ENCODE measurements around the gene RAD51D. TPM values are rescaled to one million over a fixed set of nuclear protein-coding genes. Genes with fewer than 3 reads are reported as not detected.

The RAD51D gene
- 26.4 to 31.6 TPM (median 28.2 TPM) in 5 replicates for total RNA-seq (2022; extraction: Qiagen RNA extraction)

DNA sequence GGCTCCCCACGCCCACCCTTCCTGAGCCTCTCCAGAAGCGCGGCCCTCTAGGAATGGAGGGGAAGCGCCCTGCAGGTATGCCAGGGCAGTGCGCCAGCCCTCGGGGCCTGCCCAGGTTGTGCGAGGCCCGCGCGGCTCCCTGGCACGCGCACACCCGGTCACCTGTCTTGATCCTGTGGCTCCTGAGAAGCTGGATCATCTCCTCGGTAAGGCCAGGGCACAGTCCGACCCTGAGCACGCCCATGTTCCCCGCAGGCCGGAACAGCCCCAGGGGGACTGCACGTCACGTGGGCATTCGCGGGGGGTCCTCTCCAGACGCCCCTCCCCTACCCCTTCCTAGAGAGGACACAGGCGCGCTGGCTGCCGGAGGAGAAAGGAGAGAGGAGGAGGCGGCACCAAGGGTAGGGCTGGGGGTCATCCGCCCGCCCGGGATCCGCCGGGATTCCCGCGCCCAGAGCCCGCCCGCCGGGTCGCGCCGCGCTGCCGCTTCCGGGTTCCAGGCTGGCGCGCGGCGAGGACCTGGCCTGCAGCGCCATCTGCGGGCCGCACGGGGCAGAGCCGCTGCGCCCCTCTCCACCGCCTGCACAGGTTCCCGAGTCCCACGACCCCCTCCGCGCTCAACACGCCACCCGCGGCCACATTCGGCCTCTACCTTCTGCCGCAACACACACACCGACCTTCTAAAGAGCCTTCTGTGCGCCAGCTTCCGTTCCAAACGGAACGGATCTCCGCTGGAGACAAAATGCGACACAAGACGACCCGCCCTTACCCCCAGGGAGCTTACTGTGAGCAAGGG is at the start of gene RAD51D:
Gene RAD51D (minus strand): TSS at position 491 of the 796 bp plus-strand sequence. CDS start 247 bp downstream, at position 244.

DNA sequence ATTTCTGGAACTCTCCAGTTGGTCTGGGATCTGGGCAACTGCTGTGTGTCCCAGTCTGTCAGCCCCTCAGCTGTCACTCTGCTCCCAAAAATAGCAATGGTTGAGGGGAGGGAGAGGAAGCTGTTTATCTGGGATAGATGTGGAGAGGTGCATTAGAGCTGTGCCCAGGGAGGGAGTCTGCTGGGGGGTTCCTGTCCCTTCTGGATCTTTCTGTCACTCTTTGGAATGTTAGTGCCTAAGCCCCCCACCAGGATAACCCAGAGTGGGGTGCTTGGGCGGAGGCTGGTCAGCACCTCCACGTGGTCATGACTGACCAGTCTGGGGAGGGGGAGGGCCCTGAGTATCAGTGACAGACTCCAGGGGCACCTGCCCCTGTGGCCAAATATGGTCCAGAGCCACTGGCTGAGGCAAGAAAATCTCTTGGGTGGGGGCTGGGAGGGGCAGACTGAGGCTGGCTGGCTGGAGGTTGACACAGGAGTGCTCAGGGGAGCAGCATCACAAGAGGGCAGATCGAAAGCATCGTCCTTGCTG is 27.8 kb upstream of the RAD51D start, which contains the start of gene UNC45B:
Gene UNC45B (plus strand): TSS at position 443 of the 531 bp plus-strand sequence. CDS start 447 bp downstream, outside the sequence.

GRCh38 chr17:35141681-35142466 is 22.2 kb upstream of the RAD51D start, which contains the start of gene NLE1:
Gene NLE1 (minus strand): TSS chr17:35142303. CDS start chr17:35142275, 28 bp downstream.

DNA sequence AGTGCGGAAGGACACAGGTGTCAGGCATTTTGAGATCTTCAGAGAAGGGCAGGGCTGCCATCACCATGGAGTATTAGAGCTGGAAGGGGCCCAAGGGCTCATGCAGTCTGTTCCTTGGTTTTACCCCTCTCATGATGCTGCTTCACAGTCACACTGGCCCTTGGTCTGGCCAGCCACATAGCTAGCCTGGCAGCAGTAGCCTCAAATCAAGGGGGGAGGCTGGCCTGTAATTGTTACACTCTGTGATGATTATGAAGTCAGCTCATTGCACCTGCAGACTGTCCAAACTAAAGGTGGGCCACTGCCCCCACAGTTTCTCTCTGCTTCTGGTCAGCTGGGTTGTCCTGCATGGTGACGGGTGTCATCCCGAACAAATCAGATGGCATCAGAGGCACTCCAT is 1.7 kb upstream of the RAD51D start, which contains the start of gene FNDC8:
Gene FNDC8 (plus strand): TSS at position 301 of the 400 bp plus-strand sequence. CDS start 79 bp downstream, at position 380.

DNA sequence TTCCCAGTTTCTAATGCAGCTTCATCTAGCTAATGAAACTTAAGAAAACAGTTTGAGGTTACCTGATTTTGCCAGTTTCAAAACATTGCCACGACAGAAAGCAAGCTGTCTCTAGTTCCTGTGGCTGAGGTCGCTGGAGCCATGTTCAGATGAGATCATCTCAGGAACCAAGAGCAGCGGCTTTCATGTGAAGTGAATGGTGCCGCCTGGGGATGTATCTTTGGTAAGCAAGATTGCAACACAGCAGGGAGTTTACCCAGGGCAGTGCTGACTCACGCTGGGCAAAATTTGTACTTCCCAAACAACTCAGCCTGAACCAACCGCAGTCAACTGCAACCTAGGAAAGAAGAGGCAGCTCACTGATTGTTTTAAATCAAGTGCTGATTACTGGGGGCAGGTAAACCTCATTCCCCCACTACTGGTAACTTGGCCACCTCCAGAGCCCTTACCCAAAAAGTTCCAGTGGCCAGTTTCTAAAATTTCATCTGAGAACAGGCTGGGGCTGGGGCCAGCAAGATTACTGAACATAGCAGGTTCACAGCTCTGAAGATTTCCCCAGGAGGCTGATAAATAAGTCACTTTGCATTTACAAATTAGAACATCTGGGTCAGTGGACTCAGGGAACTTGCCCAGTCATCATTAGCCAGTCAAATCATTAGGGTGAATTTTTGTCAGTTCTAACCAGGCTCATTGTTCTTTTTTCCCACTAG is 56.0 kb downstream of the RAD51D start, which contains the start of gene RFFL:
Gene RFFL (minus strand): TSS at position 194 of the 710 bp plus-strand sequence. CDS start 37,154 bp downstream, outside the sequence.

Other genes with a start within 250 kb of the RAD51D start
- gene CCT6B, start 158.4 kb downstream of the RAD51D start, total RNA-seq (2022; extraction: Qiagen RNA extraction), result 1.1 to 2.0 TPM (median 1.9 TPM) in 5 replicates
- gene ZNF830, start 158.3 kb downstream of the RAD51D start, total RNA-seq (2022; extraction: Qiagen RNA extraction), result 12.7 to 17.6 TPM (median 14.2 TPM) in 5 replicates
- 15.2 to 21.4 TPM (median 17.3 TPM) in 5 replicates for gene LIG3, start 139.3 kb downstream of the RAD51D start, total RNA-seq (2022; extraction: Qiagen RNA extraction)
- gene RFFL, start 56.2 kb downstream of the RAD51D start, total RNA-seq (2022; extraction: Qiagen RNA extraction), result 45.3 to 60.0 TPM (median 50.5 TPM) in 5 replicates
- gene FNDC8, start 1.8 kb upstream of the RAD51D start, total RNA-seq (2022; extraction: Qiagen RNA extraction), result 0.07 TPM in 2 of 5 replicates, not detected in the others
- gene NLE1, start 22.4 kb upstream of the RAD51D start, total RNA-seq (2022; extraction: Qiagen RNA extraction), result 29.4 to 36.6 TPM (median 34.6 TPM) in 5 replicates
- not detected in 5 replicates for gene UNC45B, start 28.0 kb upstream of the RAD51D start, total RNA-seq (2022; extraction: Qiagen RNA extraction)
- gene SLC35G3, start 74.5 kb upstream of the RAD51D start, total RNA-seq (2022; extraction: Qiagen RNA extraction), result not detected in 5 replicates
- gene SLFN5, start 123.2 kb upstream of the RAD51D start, total RNA-seq (2022; extraction: Qiagen RNA extraction), result 2.4 to 3.2 TPM (median 2.6 TPM) in 5 replicates